GM18502 (cell line): ENCODE results near the gene COLGALT1.
A peak's percentile ranks its signal among the peaks of the same experiment; 100 is the strongest.
"Not testable (repeated sequence)": the region's sequence is repeated elsewhere in the genome, so short reads cannot be mapped to it uniquely, and the experiment has no call there.

Experiments
- ATAC-seq: cut with Tn5 transposase; IDR thresholded peaks from one replicate; pipeline ENCODE4 v1.9.1; 2021; ENCODE audit warnings: mild to moderate bottlenecking; ENCODE audit not compliant: unreplicated experiment, poor library complexity

COLGALT1 gene

GRCh38 chr19:17590866-17591265, 35.4 kb downstream of the COLGALT1 start:
- no peak for ATAC-seq

- ATAC-seq = not testable (repeated sequence)
These were observed 38.8 kb downstream of the COLGALT1 start for GRCh38 chr19:17594296-17594695.

- not testable (repeated sequence) for ATAC-seq
These were observed 42.6 kb downstream of the COLGALT1 start for GRCh38 chr19:17598063-17598462.

GRCh38 chr19:17598953-17599352, 43.5 kb downstream of the COLGALT1 start:
- ATAC-seq = no peak

GRCh38 chr19:17599780-17600179, 44.3 kb downstream of the COLGALT1 start:
- ATAC-seq = no peak

GRCh38 chr19:17601683-17602082, 46.2 kb downstream of the COLGALT1 start:
- no peak for ATAC-seq

GRCh38 chr19:17602217-17602616, 46.8 kb downstream of the COLGALT1 start:
- no peak for ATAC-seq

- ATAC-seq = no peak
These were observed 47.5 kb downstream of the COLGALT1 start for GRCh38 chr19:17602872-17603510.

GRCh38 chr19:17604372-17605025, 49.0 kb downstream of the COLGALT1 start:
- no peak for ATAC-seq

GRCh38 chr19:17605117-17605516, 49.7 kb downstream of the COLGALT1 start:
- ATAC-seq = no peak

- peak; percentile 73 for ATAC-seq
These were observed 50.5 kb downstream of the COLGALT1 start for GRCh38 chr19:17605761-17606589.

GRCh38 chr19:17606590-17607185, 51.2 kb downstream of the COLGALT1 start:
- ATAC-seq = no peak

GRCh38 chr19:17607936-17608335, 52.5 kb downstream of the COLGALT1 start:
- no peak for ATAC-seq

GRCh38 chr19:17610384-17610783, 54.9 kb downstream of the COLGALT1 start:
- no peak for ATAC-seq

GRCh38 chr19:17611462-17612244, 56.2 kb downstream of the COLGALT1 start:
- no peak for ATAC-seq

GRCh38 chr19:17614476-17614875, 59.0 kb downstream of the COLGALT1 start:
- no peak for ATAC-seq

GRCh38 chr19:17615889-17616685, 60.6 kb downstream of the COLGALT1 start:
- no peak for ATAC-seq

- ATAC-seq = no peak
These were observed 61.2 kb downstream of the COLGALT1 start for GRCh38 chr19:17616686-17616960.

GRCh38 chr19:17616961-17617806, 61.7 kb downstream of the COLGALT1 start:
- ATAC-seq = no peak
